OCI-LY1 (cell line): ENCODE data around the gene CHMP4B.

Experiments
- H2AFZ ChIP-seq: fragments of 200-600 bp; sonication (generic), shearing (Covaris generic); 2 replicates; pipeline ENCODE4 v1.6.0; 2014; ENCODE audit warnings: antibody characterized with exemption, mild to moderate bottlenecking, low read length
- H3F3A ChIP-seq: fragments of 200-600 bp; sonication (generic), shearing (Covaris generic); 2 replicates; pipeline ENCODE4 v1.6.0; 2014; ENCODE audit warnings: mild to moderate bottlenecking, antibody characterized with exemption, low read length, moderate library complexity; ENCODE audit not compliant: insufficient read depth
- H3K27ac ChIP-seq: fragments of 200-600 bp; sonication (generic); 2 replicates; pipeline ENCODE4 v1.5.1; 2014; ENCODE audit warnings: low read length, mixed run types, mild to moderate bottlenecking, low read depth; ENCODE audit not compliant: poor library complexity, severe bottlenecking
- H3K27me3 ChIP-seq: fragments of 200-600 bp; sonication (generic); 2 replicates; pipeline ENCODE4 v1.6.0; 2014; ENCODE audit warnings: antibody characterized with exemption, mild to moderate bottlenecking, low read length, moderate library complexity; ENCODE audit not compliant: insufficient read depth
- H3K36me3 ChIP-seq: fragments of 200-600 bp; sonication (generic); 2 replicates; pipeline ENCODE4 v1.6.1; 2014; ENCODE audit warnings: mild to moderate bottlenecking, antibody characterized with exemption, low read length, moderate library complexity, mixed read lengths; ENCODE audit not compliant: insufficient read depth
- H3K4me1 ChIP-seq: fragments of 200-600 bp; sonication (generic); 2 replicates; pipeline ENCODE4 v1.5.1; 2014; ENCODE audit warnings: mild to moderate bottlenecking, low read length, moderate library complexity; ENCODE audit not compliant: insufficient read depth, severe bottlenecking
- H3K4me2 ChIP-seq: fragments of 200-600 bp; sonication (generic), shearing (Covaris generic); 2 replicates; pipeline ENCODE4 v1.6.1; 2014; ENCODE audit warnings: low read length
- H3K4me3 ChIP-seq: fragments of 200-600 bp; sonication (generic); 2 replicates; pipeline ENCODE4 v1.5.1; 2014; ENCODE audit warnings: low read length, low read depth, mild to moderate bottlenecking, mixed read lengths; ENCODE audit not compliant: poor library complexity, severe bottlenecking
- H3K79me2 ChIP-seq: fragments of 200-600 bp; shearing (Covaris generic); 2 replicates; pipeline ENCODE4 v1.6.1; 2016; ENCODE audit warnings: mixed run types, low read length, mixed read lengths; ENCODE audit not compliant: insufficient read depth
- H3K9ac ChIP-seq: fragments of 200-600 bp; sonication (generic), shearing (Covaris generic); 2 replicates; pipeline ENCODE4 v1.6.1; 2014; ENCODE audit warnings: mild to moderate bottlenecking, low read length, mixed read lengths
- H3K9me2 ChIP-seq: fragments of 200-600 bp; sonication (generic), shearing (Covaris generic); 2 replicates; pipeline ENCODE4 v1.6.1; 2014; ENCODE audit warnings: low read depth, mild to moderate bottlenecking, low read length, mixed read lengths
- H3K9me3 ChIP-seq: fragments of 200-600 bp; shearing (Covaris generic); 2 replicates; pipeline ENCODE4 v1.6.1; 2014; ENCODE audit warnings: low read length, mixed read lengths
- H4K20me1 ChIP-seq: fragments of 200-600 bp; sonication (generic), shearing (Covaris generic); 2 replicates; pipeline ENCODE4 v1.6.0; 2016; ENCODE audit warnings: mild to moderate bottlenecking, low read length; ENCODE audit not compliant: insufficient read depth
- CTCF ChIP-seq: fragments of 200-600 bp; sonication (generic), shearing (Covaris generic); IDR thresholded peaks from 2 replicates; pipeline ENCODE4 v1.5.1; 2017; ENCODE audit warnings: mild to moderate bottlenecking, antibody characterized with exemption, low read length, moderate library complexity, mixed read lengths
- EZH2 ChIP-seq: fragments of 200-600 bp; sonication (generic), shearing (Covaris generic); IDR thresholded peaks from 2 replicates; pipeline ENCODE4 v1.8.0; 2017; ENCODE audit warnings: borderline replicate concordance, mixed run types, mild to moderate bottlenecking, antibody characterized with exemption, low read length, moderate library complexity, mixed read lengths

The CHMP4B gene

DNA sequence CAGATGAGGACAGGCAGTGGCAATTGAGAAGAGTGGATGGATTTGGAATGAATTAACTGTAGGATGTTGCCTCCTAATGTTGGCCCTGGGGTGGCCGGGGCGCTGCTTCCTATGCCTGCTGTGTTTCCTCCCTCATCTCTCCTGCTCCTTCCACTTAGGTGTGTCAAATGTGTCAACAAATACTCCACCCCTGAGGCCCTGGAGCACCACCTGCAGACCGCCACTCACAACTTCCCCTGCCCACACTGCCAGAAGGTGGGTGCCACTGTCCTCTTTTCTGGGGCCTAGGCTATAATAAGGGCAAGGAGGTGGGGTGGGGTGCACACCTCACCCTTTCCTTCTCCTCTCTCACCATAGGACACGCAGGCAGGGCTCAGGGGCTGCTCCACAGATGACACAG lies 30.0 kb upstream of the CHMP4B start:
- no peak overlapping the region for H3K4me3 ChIP-seq
- H3K9me2 ChIP-seq, result no peaks in the 10 kb centered on the region
- no peak overlapping the region for H2AFZ ChIP-seq
- no peaks in the 10 kb centered on the region for H3K36me3 ChIP-seq
- H4K20me1 ChIP-seq, result no peaks in the 10 kb centered on the region
- TF ChIP-seq CTCF (no peak), EZH2 (no peak)
- peaks cover 71% of the 10 kb centered on the region for H3K4me1 ChIP-seq
- H3K9ac ChIP-seq, result no peak overlapping the region
- no peaks in the 10 kb centered on the region for H3K79me2 ChIP-seq
- no peak overlapping the region for H3K4me2 ChIP-seq
- peak overlapping the region; percentile 97 for H3K27ac ChIP-seq
- no peaks in the 10 kb centered on the region for H3K27me3 ChIP-seq
- H3F3A ChIP-seq, result peaks cover 6% of the 10 kb centered on the region; the same call in 1 of the 2 replicates
- H3K9me3 ChIP-seq, result no peaks in the 10 kb centered on the region

DNA sequence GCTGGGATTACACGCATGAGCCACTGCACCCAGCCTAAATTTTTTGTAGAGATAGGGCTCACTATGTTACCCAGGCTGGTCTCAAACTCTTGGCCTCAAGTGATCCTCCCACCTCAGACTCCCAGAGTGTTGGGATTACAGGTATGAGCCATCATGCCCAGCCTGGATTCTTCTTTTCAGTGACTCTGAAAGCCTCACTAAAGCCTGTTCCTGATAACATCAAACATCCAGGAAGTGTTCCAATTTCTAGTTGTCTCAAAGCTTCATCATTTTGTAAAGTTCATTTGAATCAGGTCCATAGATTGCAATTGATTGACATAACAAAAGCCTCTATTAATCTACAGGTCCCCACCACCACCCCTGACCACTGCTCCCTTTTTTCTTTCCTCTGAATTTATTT lies 29.2 kb upstream of the CHMP4B start:
- TF ChIP-seq CTCF, result no peak
- TF ChIP-seq EZH2, result no peak
- Histone ChIP-seq H3K36me3 (no peaks in the 10 kb centered on the region), H3K79me2 (no peaks in the 10 kb centered on the region), H3K4me1 (peaks cover 74% of the 10 kb centered on the region), H3F3A (peaks cover 6% of the 10 kb centered on the region; the same call in 1 of the 2 replicates), H3K27me3 (no peaks in the 10 kb centered on the region), H3K4me3 (no peak overlapping the region), H2AFZ (no peak overlapping the region), H4K20me1 (no peaks in the 10 kb centered on the region), H3K4me2 (no peak overlapping the region), H3K9me3 (no peaks in the 10 kb centered on the region), H3K27ac (peak overlapping the region; percentile 97), H3K9ac (no peak overlapping the region), H3K9me2 (no peaks in the 10 kb centered on the region)

- Histone ChIP-seq H3K27ac (peak overlapping the region; percentile 79), H2AFZ (peak overlapping the region; percentile 26; the same call in 1 of the 2 replicates), H3K9me2 (no peaks in the 10 kb centered on the region), H3K79me2 (no peaks in the 10 kb centered on the region), H3K4me1 (peaks cover 66% of the 10 kb centered on the region), H3K4me2 (peak overlapping the region; percentile 36; the same call in 1 of the 2 replicates), H3F3A (0 out of 2 replicates have a peak, but pooled peaks cover 6% of the 10 kb centered on the region), H3K4me3 (no peak overlapping the region), H3K9me3 (no peaks in the 10 kb centered on the region), H4K20me1 (no peaks in the 10 kb centered on the region), H3K9ac (peak overlapping the region; percentile 17; the same call in 1 of the 2 replicates), H3K27me3 (no peaks in the 10 kb centered on the region), H3K36me3 (no peaks in the 10 kb centered on the region)
- TF ChIP-seq CTCF, result no peak
- no peak for TF ChIP-seq EZH2
These were observed 27.9 kb upstream of the CHMP4B start for GRCh38 chr20:33783256-33783655.
